K562 (cell line): ENCODE data around the gene UPK3A. TPM values are rescaled to one million over a fixed set of nuclear protein-coding genes. Genes with fewer than 3 reads are reported as not detected.

Experiments
- ATAC-seq: fragments of 200-7000 bp; cut with Tn5 transposase; 3 replicates; pipeline ENCODE4 v1.9.1; 2020; ENCODE audit warnings: moderate library complexity
- BruUV-seq: library from RNA; stranded (reverse); fragments of 400-500 nt; replicated peaks from 2 replicates; lab custom pipeline; 2021; lab: Mats Ljungman, UMichigan
- CTCF ChIA-PET: fragments of 300-600 bp; formaldehyde crosslinking; extraction: SDS; loops from one replicate; lab custom pipeline; 2021; ENCODE audit warnings: low intra/inter-chr PET ratio; lab: Yijun Ruan, JAX
- POLR2A ChIA-PET: fragments of 300-600, 350-650 bp; sonication (Branson Sonifier 250); formaldehyde crosslinking; extraction: SDS; loops from one replicate; lab custom pipeline; 2021; ENCODE audit warnings: antibody characterized with exemption, inconsistent platforms; lab: Yijun Ruan, JAX
- DNase-seq, 4 experiments: peaks; one replicate each; pipeline versions ENCODE4 v3.0.0 to v3.0.0-alpha.2; 2011 to 2018; ENCODE audit warnings: low spot score in 3 of 4, mixed read lengths in 3 of 4; ENCODE audit errors: extremely low read depth in 1 of 4
- FAIRE-seq: peaks from 2 replicates; lab custom pipeline; 2011; peaks lifted over from hg19 to GRCh38; lab: Jason Lieb, UNC
- H2AFZ ChIP-seq: 2 replicates; pipeline ENCODE4 v1.6.0; 2011; ENCODE audit warnings: low read depth, low read length, control low read depth, inconsistent platforms
- H3K27ac ChIP-seq: fragments of 200-600 bp; 3 replicates; pipeline ENCODE4 v1.8.0; 2011; ENCODE audit warnings: low read depth, mild to moderate bottlenecking, control low read depth, inconsistent platforms, low read length, moderate library complexity, mixed read lengths; ENCODE audit errors: extremely low read depth
- H3K27me3 ChIP-seq, 2 experiments: fragments of 300-600 bp in 1 of 2; 2 replicates in 1 of 2; 3 replicates in 1 of 2; pipeline versions ENCODE4 v1.6.0 to v1.8.0; 2011; ENCODE audit warnings: inconsistent platforms in 2 of 2, low read length in 2 of 2, mild to moderate bottlenecking in 1 of 2, mixed read lengths in 1 of 2, moderate library complexity in 1 of 2; ENCODE audit not compliant: control insufficient read depth in 2 of 2, insufficient read depth in 2 of 2
- H3K36me3 ChIP-seq: fragments of 300-600 bp; 3 replicates; pipeline ENCODE4 v1.8.0; 2011; ENCODE audit warnings: mild to moderate bottlenecking, low read length, inconsistent platforms; ENCODE audit not compliant: control insufficient read depth, insufficient read depth
- H3K4me1 ChIP-seq, 2 experiments: fragments of 200-600 bp in 1 of 2; replicated peaks in 1 of 2; 2 replicates in 1 of 2; 3 replicates in 1 of 2; pipeline versions ENCODE4 v1.5.1 to v1.8.0; 2011; ENCODE audit warnings: inconsistent platforms in 2 of 2, low read length in 2 of 2, mild to moderate bottlenecking in 1 of 2, mixed read lengths in 1 of 2, moderate library complexity in 1 of 2; ENCODE audit not compliant: control insufficient read depth in 2 of 2, insufficient read depth in 2 of 2
- H3K4me2 ChIP-seq: 2 replicates; pipeline ENCODE4 v1.6.1; 2011; ENCODE audit warnings: low read length, control low read depth, inconsistent platforms, mixed read lengths; ENCODE audit not compliant: insufficient read depth
- H3K4me3 ChIP-seq: fragments of 200-600 bp; sonication (generic), shearing (Covaris generic); 2 replicates; pipeline ENCODE4 v1.5.1; 2016; ENCODE audit warnings: control low read depth, inconsistent platforms
- H3K79me2 ChIP-seq: fragments of 200-600 bp; 3 replicates; pipeline ENCODE4 v1.8.0; 2011; ENCODE audit warnings: low read length, inconsistent platforms; ENCODE audit not compliant: control insufficient read depth, insufficient read depth
- H3K9ac ChIP-seq, 2 experiments: 2 replicates each; pipeline versions ENCODE4 v1.6.0 to v1.6.1; 2011; ENCODE audit warnings: low read depth in 2 of 2, low read length in 2 of 2, control low read depth in 1 of 2, inconsistent platforms in 1 of 2, mild to moderate bottlenecking in 1 of 2, mixed read lengths in 1 of 2; ENCODE audit not compliant: insufficient read depth in 1 of 2
- H3K9me1 ChIP-seq: one replicate; pipeline ENCODE4 v1.6.0; 2011; ENCODE audit warnings: inconsistent platforms, mild to moderate bottlenecking, low read length, moderate library complexity; ENCODE audit not compliant: control insufficient read depth, insufficient read depth
- H3K9me3 ChIP-seq: replicated peaks from 2 replicates; pipeline ENCODE4 v1.5.1; 2011; ENCODE audit warnings: low read depth, low read length, inconsistent platforms; ENCODE audit not compliant: control insufficient read depth, insufficient read depth
- H4K20me1 ChIP-seq: replicated peaks from 2 replicates; pipeline ENCODE4 v1.6.1; 2011; ENCODE audit warnings: low read length, inconsistent platforms, mixed read lengths; ENCODE audit not compliant: control insufficient read depth, insufficient read depth
- ARNT ChIP-seq, 2 experiments: fragments of 450-650 bp; IDR thresholded peaks; 2 replicates each; pipeline ENCODE4 v1.6.1; 2016; ENCODE audit warnings: mild to moderate bottlenecking in 1 of 2
- CBX3 ChIP-seq, 2 experiments: IDR thresholded peaks; 1 replicate in 1 of 2; 2 replicates in 1 of 2; pipeline ENCODE4 v1.6.1; 2012; ENCODE audit warnings: inconsistent platforms in 2 of 2, low read length in 2 of 2, borderline replicate concordance in 1 of 2, control low read depth in 1 of 2
- CTBP1 ChIP-seq: fragments of 450-650 bp; IDR thresholded peaks from 2 replicates; pipeline ENCODE4 v1.6.1; 2016; ENCODE audit warnings: borderline replicate concordance
- DPF2 ChIP-seq: fragments of 450-650 bp; IDR thresholded peaks from 2 replicates; pipeline ENCODE4 v1.6.1; 2016
- GATAD2A ChIP-seq: fragments of 450-650 bp; IDR thresholded peaks from 2 replicates; pipeline ENCODE4 v1.6.1; 2017
- KLF16 ChIP-seq: IDR thresholded peaks from 2 replicates; pipeline ENCODE4 v1.6.1; 2016; ENCODE audit warnings: antibody characterized with exemption
- MIER1 ChIP-seq: fragments of 450-650 bp; IDR thresholded peaks from 2 replicates; pipeline ENCODE4 v1.6.1; 2016; ENCODE audit warnings: antibody characterized with exemption, mild to moderate bottlenecking, low read depth
- NELFE ChIP-seq: IDR thresholded peaks from 2 replicates; pipeline ENCODE4 v1.6.1; 2011; ENCODE audit warnings: mild to moderate bottlenecking; ENCODE audit not compliant: insufficient read depth, insufficient read length
- NR1H2 ChIP-seq: sonication (generic); formaldehyde crosslinking; IDR thresholded peaks from 2 replicates; pipeline ENCODE4 v1.4.0; 2020; ENCODE audit warnings: mild to moderate bottlenecking, missing genetic modification reagents
- PHF21A ChIP-seq: fragments of 450-650 bp; IDR thresholded peaks from 2 replicates; pipeline ENCODE4 v1.6.1; 2017; ENCODE audit warnings: low read depth, borderline replicate concordance
- POU5F1 ChIP-seq: fragments of 150-350 bp; IDR thresholded peaks from 2 replicates; pipeline ENCODE4 v1.6.1; 2014; ENCODE audit warnings: borderline replicate concordance, low read length, low read depth, mild to moderate bottlenecking; ENCODE audit not compliant: partially characterized antibody
- SNIP1 ChIP-seq: fragments of 450-650 bp; IDR thresholded peaks from 2 replicates; pipeline ENCODE4 v1.7.1; 2017; ENCODE audit warnings: low read depth, mild to moderate bottlenecking
- XRCC3 ChIP-seq: fragments of 450-650 bp; IDR thresholded peaks from 2 replicates; pipeline ENCODE4 v1.6.1; 2017; ENCODE audit warnings: mild to moderate bottlenecking, moderate library complexity
- ZNF668 ChIP-seq: fragments of 250-450 bp; sonication (Bioruptor Pico); IDR thresholded peaks from 2 replicates; pipeline ENCODE4 v1.8.0; 2022; ENCODE audit warnings: mild to moderate bottlenecking, inconsistent platforms
- ZNF717 ChIP-seq: fragments of 250-450 bp; sonication (Bioruptor Pico); IDR thresholded peaks from 2 replicates; pipeline ENCODE4 v1.5.0; 2021
- WGBS: fragments of 100-300 bp; shearing (Covaris generic); methylation state at CpG from one replicate; pipeline ENCODE4 v1.1.6; 2016; ENCODE audit warnings: low coverage, mixed read lengths; ENCODE audit not compliant: insufficient coverage; ENCODE audit errors: missing lambda C conversion rate; 5-methylcytosine and 5-hydroxymethylcytosine counted together
- in situ Hi-C: fragments of 300-500 bp; cut with MboI; formaldehyde crosslinking; loops from 4 replicates; pipeline ENCODE4 v1.15.0; 2018; ENCODE audit warnings: inconsistent platforms, mixed read lengths
- intact Hi-C: fragments of 100-400 bp; cut with micrococcal nuclease; formaldehyde crosslinking; loops from 2 replicates; pipeline ENCODE4 v1.14.2; 2022
- polyA plus RNA-seq, 8 experiments: library from polyadenylated mRNA; depleted of rRNA in 4 of 8; stranded (reverse) in 5 of 8; unstranded in 3 of 8; fragments of >200 nt; fragmentation: Nextera tagmentation in 2 of 8; fragmentation: Illumina TruSeq in 1 of 8; extraction: Ambion mirVana in 2 of 8; extraction: Trizol in 1 of 8; gene quantifications; 2 replicates each; pipeline versions ENCODE4 v1.2.1 to v1.2.3, GENCODE V29; 2011 to 2014; ENCODE audit warnings: inconsistent platforms in 1 of 8, missing spikeins in 1 of 8
- total RNA-seq, 7 experiments: library from RNA; depleted of rRNA in 6 of 7; stranded (reverse); fragments of >200 nt in 6 of 7; fragmentation: Illumina TruSeq in 2 of 7; extraction: Trizol in 2 of 7; gene quantifications; 2 replicates each; pipeline versions ENCODE4 v1.2.1 to v1.2.3, GENCODE V29; 2011 to 2021; ENCODE audit warnings: low replicate concordance in 1 of 7
- TF ChIP-seq, protein P1 (sequence below): fragments of 250-450 bp; sonication (Bioruptor Pico); IDR thresholded peaks from 2 replicates; pipeline ENCODE4 v1.4.0; 2020
- TF ChIP-seq, protein P2 (sequence below): fragments of 450-650 bp; IDR thresholded peaks from 2 replicates; pipeline ENCODE4 v1.7.0; 2016; ENCODE audit warnings: borderline replicate concordance

Gene UPK3A
- total and polyA plus RNA-seq, 9 of the 15 experiments (the other 6 are each of a cell fraction or from before 2014, with no cell fraction given) = not detected

DNA sequence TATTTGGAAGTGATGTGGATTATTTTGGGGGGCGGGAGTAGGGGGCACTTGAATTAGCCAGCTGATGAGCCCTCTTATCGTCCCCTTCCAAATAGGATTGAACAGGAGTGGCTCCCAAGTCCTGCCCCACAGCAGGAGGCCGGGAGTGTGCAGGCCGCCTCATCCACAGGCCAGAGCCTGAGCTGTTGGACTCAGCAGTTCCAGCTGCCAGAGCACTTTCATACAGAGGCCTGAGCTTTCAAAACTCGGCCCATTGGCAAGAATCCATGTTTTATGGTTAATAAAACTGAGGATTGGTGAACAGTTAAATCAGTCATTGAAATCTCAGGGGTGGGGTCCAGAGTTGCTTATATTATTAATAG lies 34.6 kb downstream of the UPK3A start:
- H3K4me1 ChIP-seq = peaks cover 15 to 49% of the 10 kb centered on the region in 2 experiments
- 0 out of 4 replicates have a peak overlapping the region, but pooled peaks of 1 of the 2 experiments have one; percentile 61 for H3K9ac ChIP-seq
- ChIA-PET CTCF (no interaction called here), POLR2A (no interaction called here)
- peaks cover 63% of the 10 kb centered on the region for H3K36me3 ChIP-seq
- H3K4me3 ChIP-seq = no peak overlapping the region
- TF ChIP-seq ZNF668 (CRISPR knock-in tag) = no peak
- no peak for TF ChIP-seq ZNF717
- no peak for TF ChIP-seq DPF2
- TF ChIP-seq GATAD2A = no peak
- TF ChIP-seq NR1H2 = no peak
- no peak for TF ChIP-seq PHF21A
- no peak for TF ChIP-seq CTBP1
- TF ChIP-seq SNIP1 = no peak
- no peak for TF ChIP-seq KLF16
- TF ChIP-seq MIER1 = no peak
- TF ChIP-seq CBX3 (IDR thresholded peaks at IDR 0.05; ENCODE audit: borderline replicate concordance in 1 of 2, low read length in 2 of 2) = no peak
- TF ChIP-seq XRCC3 = no peak
- TF ChIP-seq, protein P1, sequence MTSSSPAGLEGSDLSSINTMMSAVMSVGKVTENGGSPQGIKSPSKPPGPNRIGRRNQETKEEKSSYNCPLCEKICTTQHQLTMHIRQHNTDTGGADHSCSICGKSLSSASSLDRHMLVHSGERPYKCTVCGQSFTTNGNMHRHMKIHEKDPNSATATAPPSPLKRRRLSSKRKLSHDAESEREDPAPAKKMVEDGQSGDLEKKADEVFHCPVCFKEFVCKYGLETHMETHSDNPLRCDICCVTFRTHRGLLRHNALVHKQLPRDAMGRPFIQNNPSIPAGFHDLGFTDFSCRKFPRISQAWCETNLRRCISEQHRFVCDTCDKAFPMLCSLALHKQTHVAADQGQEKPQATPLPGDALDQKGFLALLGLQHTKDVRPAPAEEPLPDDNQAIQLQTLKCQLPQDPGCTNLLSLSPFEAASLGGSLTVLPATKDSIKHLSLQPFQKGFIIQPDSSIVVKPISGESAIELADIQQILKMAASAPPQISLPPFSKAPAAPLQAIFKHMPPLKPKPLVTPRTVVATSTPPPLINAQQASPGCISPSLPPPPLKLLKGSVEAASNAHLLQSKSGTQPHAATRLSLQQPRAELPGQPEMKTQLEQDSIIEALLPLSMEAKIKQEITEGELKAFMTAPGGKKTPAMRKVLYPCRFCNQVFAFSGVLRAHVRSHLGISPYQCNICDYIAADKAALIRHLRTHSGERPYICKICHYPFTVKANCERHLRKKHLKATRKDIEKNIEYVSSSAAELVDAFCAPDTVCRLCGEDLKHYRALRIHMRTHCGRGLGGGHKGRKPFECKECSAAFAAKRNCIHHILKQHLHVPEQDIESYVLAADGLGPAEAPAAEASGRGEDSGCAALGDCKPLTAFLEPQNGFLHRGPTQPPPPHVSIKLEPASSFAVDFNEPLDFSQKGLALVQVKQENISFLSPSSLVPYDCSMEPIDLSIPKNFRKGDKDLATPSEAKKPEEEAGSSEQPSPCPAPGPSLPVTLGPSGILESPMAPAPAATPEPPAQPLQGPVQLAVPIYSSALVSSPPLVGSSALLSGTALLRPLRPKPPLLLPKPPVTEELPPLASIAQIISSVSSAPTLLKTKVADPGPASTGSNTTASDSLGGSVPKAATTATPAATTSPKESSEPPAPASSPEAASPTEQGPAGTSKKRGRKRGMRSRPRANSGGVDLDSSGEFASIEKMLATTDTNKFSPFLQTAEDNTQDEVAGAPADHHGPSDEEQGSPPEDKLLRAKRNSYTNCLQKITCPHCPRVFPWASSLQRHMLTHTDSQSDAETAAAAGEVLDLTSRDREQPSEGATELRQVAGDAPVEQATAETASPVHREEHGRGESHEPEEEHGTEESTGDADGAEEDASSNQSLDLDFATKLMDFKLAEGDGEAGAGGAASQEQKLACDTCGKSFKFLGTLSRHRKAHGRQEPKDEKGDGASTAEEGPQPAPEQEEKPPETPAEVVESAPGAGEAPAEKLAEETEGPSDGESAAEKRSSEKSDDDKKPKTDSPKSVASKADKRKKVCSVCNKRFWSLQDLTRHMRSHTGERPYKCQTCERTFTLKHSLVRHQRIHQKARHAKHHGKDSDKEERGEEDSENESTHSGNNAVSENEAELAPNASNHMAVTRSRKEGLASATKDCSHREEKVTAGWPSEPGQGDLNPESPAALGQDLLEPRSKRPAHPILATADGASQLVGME (CRISPR knock-in tag) = no peak
- TF ChIP-seq, protein P2, sequence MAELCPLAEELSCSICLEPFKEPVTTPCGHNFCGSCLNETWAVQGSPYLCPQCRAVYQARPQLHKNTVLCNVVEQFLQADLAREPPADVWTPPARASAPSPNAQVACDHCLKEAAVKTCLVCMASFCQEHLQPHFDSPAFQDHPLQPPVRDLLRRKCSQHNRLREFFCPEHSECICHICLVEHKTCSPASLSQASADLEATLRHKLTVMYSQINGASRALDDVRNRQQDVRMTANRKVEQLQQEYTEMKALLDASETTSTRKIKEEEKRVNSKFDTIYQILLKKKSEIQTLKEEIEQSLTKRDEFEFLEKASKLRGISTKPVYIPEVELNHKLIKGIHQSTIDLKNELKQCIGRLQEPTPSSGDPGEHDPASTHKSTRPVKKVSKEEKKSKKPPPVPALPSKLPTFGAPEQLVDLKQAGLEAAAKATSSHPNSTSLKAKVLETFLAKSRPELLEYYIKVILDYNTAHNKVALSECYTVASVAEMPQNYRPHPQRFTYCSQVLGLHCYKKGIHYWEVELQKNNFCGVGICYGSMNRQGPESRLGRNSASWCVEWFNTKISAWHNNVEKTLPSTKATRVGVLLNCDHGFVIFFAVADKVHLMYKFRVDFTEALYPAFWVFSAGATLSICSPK = no peak
- TF ChIP-seq POU5F1 = no peak
- no peak for TF ChIP-seq NELFE
- no peak for TF ChIP-seq ARNT (IDR thresholded peaks at IDR 0.05)
- no peak overlapping the region for H2AFZ ChIP-seq
- peak overlapping the region; percentile 31; the same call in 1 of the 3 replicates for H3K27ac ChIP-seq
- intact Hi-C loops (no loop called here), in situ Hi-C loops (no loop called here)
- BruUV-seq = no TSS peak
- no peak for DNase-seq
- peaks cover 89% of the 10 kb centered on the region for H3K79me2 ChIP-seq
- H3K4me2 ChIP-seq = no peak overlapping the region
- H3K9me1 ChIP-seq = peaks cover 7% of the 10 kb centered on the region
- WGBS = 36% methylated on average over 5 of the region's 5 CpGs
- no peaks in the 10 kb centered on the region for H3K27me3 ChIP-seq
- H4K20me1 ChIP-seq = peaks cover 25% of the 10 kb centered on the region; the same call in 1 of the 2 replicates
- no peaks in the 10 kb centered on the region for H3K9me3 ChIP-seq
- no peak for ATAC-seq
- FAIRE-seq = no peak
